ENCODE data around the gene MYZAP.

DNA sequence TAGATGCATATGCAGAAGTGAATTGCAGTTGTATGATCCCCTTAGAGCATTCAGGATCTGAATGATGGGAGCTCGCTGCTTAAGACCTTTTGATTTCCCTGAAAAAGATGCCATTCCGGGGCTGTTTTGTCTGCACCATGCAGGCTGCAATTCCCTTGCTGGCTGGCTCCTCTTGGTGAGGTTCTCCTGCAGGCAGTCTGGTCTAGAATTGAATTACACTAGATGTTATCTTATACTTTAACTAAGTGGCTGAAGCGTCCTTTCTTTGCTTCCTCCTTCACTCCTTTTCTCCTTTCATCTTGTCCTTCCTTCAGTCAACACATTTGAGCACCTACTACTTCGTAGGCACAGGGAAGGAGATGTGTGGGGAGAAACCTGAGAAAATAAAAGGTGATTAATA lies 18.6 kb upstream of the MYZAP start:
- TF ChIP-seq SNAI2 (CRISPR knock-in tag; IDR thresholded peaks at IDR 0.05), result no peak
- TF ChIP-seq, protein P1, sequence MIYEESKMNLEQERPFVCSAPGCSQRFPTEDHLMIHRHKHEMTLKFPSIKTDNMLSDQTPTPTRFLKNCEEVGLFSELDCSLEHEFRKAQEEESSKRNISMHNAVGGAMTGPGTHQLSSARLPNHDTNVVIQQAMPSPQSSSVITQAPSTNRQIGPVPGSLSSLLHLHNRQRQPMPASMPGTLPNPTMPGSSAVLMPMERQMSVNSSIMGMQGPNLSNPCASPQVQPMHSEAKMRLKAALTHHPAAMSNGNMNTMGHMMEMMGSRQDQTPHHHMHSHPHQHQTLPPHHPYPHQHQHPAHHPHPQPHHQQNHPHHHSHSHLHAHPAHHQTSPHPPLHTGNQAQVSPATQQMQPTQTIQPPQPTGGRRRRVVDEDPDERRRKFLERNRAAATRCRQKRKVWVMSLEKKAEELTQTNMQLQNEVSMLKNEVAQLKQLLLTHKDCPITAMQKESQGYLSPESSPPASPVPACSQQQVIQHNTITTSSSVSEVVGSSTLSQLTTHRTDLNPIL (CRISPR knock-in tag; IDR thresholded peaks at IDR 0.05; ENCODE audit: low read depth), result no peak
- TF ChIP-seq, protein P2, sequence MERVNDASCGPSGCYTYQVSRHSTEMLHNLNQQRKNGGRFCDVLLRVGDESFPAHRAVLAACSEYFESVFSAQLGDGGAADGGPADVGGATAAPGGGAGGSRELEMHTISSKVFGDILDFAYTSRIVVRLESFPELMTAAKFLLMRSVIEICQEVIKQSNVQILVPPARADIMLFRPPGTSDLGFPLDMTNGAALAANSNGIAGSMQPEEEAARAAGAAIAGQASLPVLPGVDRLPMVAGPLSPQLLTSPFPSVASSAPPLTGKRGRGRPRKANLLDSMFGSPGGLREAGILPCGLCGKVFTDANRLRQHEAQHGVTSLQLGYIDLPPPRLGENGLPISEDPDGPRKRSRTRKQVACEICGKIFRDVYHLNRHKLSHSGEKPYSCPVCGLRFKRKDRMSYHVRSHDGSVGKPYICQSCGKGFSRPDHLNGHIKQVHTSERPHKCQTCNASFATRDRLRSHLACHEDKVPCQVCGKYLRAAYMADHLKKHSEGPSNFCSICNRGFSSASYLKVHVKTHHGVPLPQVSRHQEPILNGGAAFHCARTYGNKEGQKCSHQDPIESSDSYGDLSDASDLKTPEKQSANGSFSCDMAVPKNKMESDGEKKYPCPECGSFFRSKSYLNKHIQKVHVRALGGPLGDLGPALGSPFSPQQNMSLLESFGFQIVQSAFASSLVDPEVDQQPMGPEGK (CRISPR knock-in tag; IDR thresholded peaks at IDR 0.05; ENCODE audit: borderline replicate concordance), result no peak
- no peak for TF ChIP-seq RARB (CRISPR knock-in tag; IDR thresholded peaks at IDR 0.05)
- no peak for TF ChIP-seq ARNTL (CRISPR knock-in tag; IDR thresholded peaks at IDR 0.05; ENCODE audit: borderline replicate concordance, low read depth)
- TF ChIP-seq OSR1 (CRISPR knock-in tag; IDR thresholded peaks at IDR 0.05), result no peak

All from SK-N-SH treated with all-trans-retinoic acid at 6 μM for 48 hours (cell line).